Panc1 (cell line): ENCODE data around the gene CAMKK1. TPM values are rescaled to one million over a fixed set of nuclear protein-coding genes. Genes with fewer than 3 reads are reported as not detected.
A peak's percentile ranks its signal among the peaks of the same experiment; 100 is the strongest.

Experiments used
- ATAC-seq: fragments of 200-7000 bp; cut with Tn5 transposase; 2 replicates; pipeline ENCODE4 v1.9.1; 2020; ENCODE audit warnings: mild to moderate bottlenecking, moderate library complexity
- BruUV-seq: library from RNA; stranded (reverse); fragments of 400-500 nt; replicated peaks from 2 replicates; lab custom pipeline; 2021; lab: Mats Ljungman, UMichigan
- CTCF ChIA-PET: fragments of 300-600 bp; sonication (Branson Sonifier 250); formaldehyde crosslinking; loops from one replicate; lab custom pipeline; 2022; ENCODE audit warnings: antibody characterized with exemption; lab: Charles Lee
- POLR2A ChIA-PET: fragments of 300-600 bp; sonication (Branson Sonifier 250); formaldehyde crosslinking; loops from one replicate; lab custom pipeline; 2022; ENCODE audit warnings: antibody characterized with exemption; lab: Charles Lee
- DNase-seq: peaks from one replicate; pipeline ENCODE4 v3.0.0-alpha.2; 2010; ENCODE audit warnings: low read depth, low spot score
- H3K27ac ChIP-seq: 2 replicates; pipeline ENCODE4 v1.5.1; 2011; ENCODE audit warnings: mild to moderate bottlenecking, low read length, inconsistent platforms
- H3K27me3 ChIP-seq: fragments of 200-500 bp; sonication (Bioruptor generic); 2 replicates; pipeline ENCODE4 v1.6.0; 2014; ENCODE audit warnings: low read length, inconsistent platforms; ENCODE audit not compliant: control insufficient read depth, insufficient read depth
- H3K36me3 ChIP-seq: fragments of 200-500 bp; sonication (Bioruptor generic); 2 replicates; pipeline ENCODE4 v1.5.1; 2014; ENCODE audit warnings: inconsistent platforms, mild to moderate bottlenecking, low read length, moderate library complexity; ENCODE audit not compliant: control insufficient read depth, insufficient read depth
- H3K4me1 ChIP-seq: 2 replicates; pipeline ENCODE4 v1.5.1; 2011; ENCODE audit warnings: inconsistent platforms, mild to moderate bottlenecking, low read length, moderate library complexity; ENCODE audit not compliant: control insufficient read depth, insufficient read depth
- H3K4me3 ChIP-seq, 2 experiments: 2 replicates each; pipeline ENCODE4 v1.5.1; 2011 to 2012; ENCODE audit warnings: low read depth in 2 of 2, low read length in 2 of 2, mild to moderate bottlenecking in 2 of 2, inconsistent platforms in 1 of 2, moderate library complexity in 1 of 2
- H3K9me3 ChIP-seq: fragments of 200-500 bp; sonication (Bioruptor generic); 2 replicates; pipeline ENCODE4 v1.5.1; 2014; ENCODE audit warnings: low read depth, mild to moderate bottlenecking, inconsistent platforms, low read length, moderate library complexity; ENCODE audit not compliant: control insufficient read depth, insufficient read depth
- CTCF ChIP-seq: fragments of 450-650 bp; IDR thresholded peaks from 2 replicates; pipeline ENCODE4 v1.5.1; 2017; ENCODE audit warnings: mild to moderate bottlenecking
- POLR2AphosphoS5 ChIP-seq: IDR thresholded peaks from 2 replicates; pipeline ENCODE4 v1.6.1; 2012; ENCODE audit warnings: mild to moderate bottlenecking, low read depth, low read length, moderate library complexity
- SIN3A ChIP-seq: IDR thresholded peaks from 2 replicates; pipeline ENCODE4 v1.6.1; 2012; ENCODE audit warnings: low read depth, mild to moderate bottlenecking, low read length, moderate library complexity, borderline replicate concordance; ENCODE audit not compliant: insufficient read depth
- TCF7L2 ChIP-seq: IDR thresholded peaks from 2 replicates; pipeline ENCODE4 v1.6.1; 2011; ENCODE audit warnings: mild to moderate bottlenecking, low read depth, low read length, inconsistent platforms
- in situ Hi-C: cut with HindIII; loops from 2 replicates; pipeline ENCODE4 v1.10.0; 2016; ENCODE audit warnings: low sequenced_read_pairs, low pct_unique_long_range_greater_than_20kb
- intact Hi-C: fragments of 100-400 bp; cut with micrococcal nuclease; formaldehyde crosslinking; loops from one replicate; pipeline ENCODE4 v1.10.0; 2022; ENCODE audit not compliant: unreplicated experiment
- total RNA-seq: library from RNA; stranded (reverse); gene quantifications from one replicate; pipeline ENCODE4 v1.2.1, GENCODE V29; 2021; ENCODE audit not compliant: unreplicated experiment
- TF ChIP-seq, protein P1 (sequence below), 2 experiments: IDR thresholded peaks; 2 replicates each; pipeline ENCODE4 v1.6.1; 2011 to 2012; ENCODE audit warnings: low read depth in 2 of 2, control low read depth in 1 of 2, low read length in 1 of 2, mild to moderate bottlenecking in 1 of 2, moderate library complexity in 1 of 2; ENCODE audit not compliant: insufficient read depth in 1 of 2

The CAMKK1 gene
- total RNA-seq, 1 experiment from 2014 or later = 6.7 TPM

GRCh38 chr17:3935140-3935542 lies 42.3 kb upstream of the CAMKK1 start:
- POLR2A ChIA-PET = no interaction called here
- no peak overlapping the region for H3K27ac ChIP-seq
- H3K36me3 ChIP-seq = no peaks in the 10 kb centered on the region
- no peak overlapping the region for H3K4me3 ChIP-seq
- no TSS peak for BruUV-seq
- H3K9me3 ChIP-seq = no peaks in the 10 kb centered on the region
- ATAC-seq (peak; percentile 100), DNase-seq (no peak)
- H3K4me1 ChIP-seq = no peaks in the 10 kb centered on the region
- no peaks in the 10 kb centered on the region for H3K27me3 ChIP-seq
- intact Hi-C loops = loop anchor here (5.0 kb wide), 1 partner anchor 72 kb away; no protein-coding TSS in a partner anchor
- TF ChIP-seq SIN3A (no peak), POLR2AphosphoS5 (no peak), TCF7L2 (no peak), CTCF (peak; percentile 91)
- TF ChIP-seq, protein P1, sequence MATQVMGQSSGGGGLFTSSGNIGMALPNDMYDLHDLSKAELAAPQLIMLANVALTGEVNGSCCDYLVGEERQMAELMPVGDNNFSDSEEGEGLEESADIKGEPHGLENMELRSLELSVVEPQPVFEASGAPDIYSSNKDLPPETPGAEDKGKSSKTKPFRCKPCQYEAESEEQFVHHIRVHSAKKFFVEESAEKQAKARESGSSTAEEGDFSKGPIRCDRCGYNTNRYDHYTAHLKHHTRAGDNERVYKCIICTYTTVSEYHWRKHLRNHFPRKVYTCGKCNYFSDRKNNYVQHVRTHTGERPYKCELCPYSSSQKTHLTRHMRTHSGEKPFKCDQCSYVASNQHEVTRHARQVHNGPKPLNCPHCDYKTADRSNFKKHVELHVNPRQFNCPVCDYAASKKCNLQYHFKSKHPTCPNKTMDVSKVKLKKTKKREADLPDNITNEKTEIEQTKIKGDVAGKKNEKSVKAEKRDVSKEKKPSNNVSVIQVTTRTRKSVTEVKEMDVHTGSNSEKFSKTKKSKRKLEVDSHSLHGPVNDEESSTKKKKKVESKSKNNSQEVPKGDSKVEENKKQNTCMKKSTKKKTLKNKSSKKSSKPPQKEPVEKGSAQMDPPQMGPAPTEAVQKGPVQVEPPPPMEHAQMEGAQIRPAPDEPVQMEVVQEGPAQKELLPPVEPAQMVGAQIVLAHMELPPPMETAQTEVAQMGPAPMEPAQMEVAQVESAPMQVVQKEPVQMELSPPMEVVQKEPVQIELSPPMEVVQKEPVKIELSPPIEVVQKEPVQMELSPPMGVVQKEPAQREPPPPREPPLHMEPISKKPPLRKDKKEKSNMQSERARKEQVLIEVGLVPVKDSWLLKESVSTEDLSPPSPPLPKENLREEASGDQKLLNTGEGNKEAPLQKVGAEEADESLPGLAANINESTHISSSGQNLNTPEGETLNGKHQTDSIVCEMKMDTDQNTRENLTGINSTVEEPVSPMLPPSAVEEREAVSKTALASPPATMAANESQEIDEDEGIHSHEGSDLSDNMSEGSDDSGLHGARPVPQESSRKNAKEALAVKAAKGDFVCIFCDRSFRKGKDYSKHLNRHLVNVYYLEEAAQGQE (IDR thresholded peaks at IDR 0.05; ENCODE audit: insufficient read depth in 1 of 2, low read depth in 2 of 2, low read length in 1 of 2) = no peak
- in situ Hi-C loops = no loop called here
- CTCF ChIA-PET = interaction anchor here (0.6 to 0.7 kb wide), 2 partner anchors 67 to 271 kb away, joined by 4 to 7 read pairs; no protein-coding TSS in a partner anchor

- no peaks in the 10 kb centered on the region for H3K36me3 ChIP-seq
- H3K4me3 ChIP-seq = no peak overlapping the region
- CTCF ChIA-PET = no interaction called here
- in situ Hi-C loops (no loop called here), intact Hi-C loops (no loop called here)
- POLR2A ChIA-PET = no interaction called here
- H3K27ac ChIP-seq = no peak overlapping the region
- no peaks in the 10 kb centered on the region for H3K9me3 ChIP-seq
- TF ChIP-seq CTCF (no peak), TCF7L2 (no peak), SIN3A (no peak), POLR2AphosphoS5 (no peak)
- TF ChIP-seq, protein P1 (IDR thresholded peaks at IDR 0.05; ENCODE audit: insufficient read depth in 1 of 2, low read depth in 2 of 2, low read length in 1 of 2) = no peak
- DNase-seq (no peak), ATAC-seq (no peak)
- BruUV-seq = no TSS peak
- H3K4me1 ChIP-seq = no peaks in the 10 kb centered on the region
- H3K27me3 ChIP-seq = no peaks in the 10 kb centered on the region
Observed at GRCh38 chr17:3929764-3930163, 36.9 kb upstream of the CAMKK1 start.
